NCI-H69 (cell line): ENCODE results near the gene LCT.
"Not testable (repeated sequence)": the region's sequence is repeated elsewhere in the genome, so short reads cannot be mapped to it uniquely, and the experiment has no call there.

Experiments used
- DNase-seq: peaks from one replicate; lab custom pipeline; 2025; lab: John Stamatoyannopoulos, UW

LCT gene

GRCh38 chr2:135831180-135831812, 5.7 kb downstream of the LCT start:
- no peak for DNase-seq

- peak; percentile 92 for DNase-seq
Observed at GRCh38 chr2:135829378-135830135, 7.4 kb downstream of the LCT start.

- no peak for DNase-seq
Observed at GRCh38 chr2:135826544-135826943, 10.4 kb downstream of the LCT start.

- peak; percentile 23 for DNase-seq
Observed at GRCh38 chr2:135825550-135826176, 11.3 kb downstream of the LCT start.

GRCh38 chr2:135825131-135825530, 11.9 kb downstream of the LCT start:
- DNase-seq = no peak

- DNase-seq = no peak
Observed at GRCh38 chr2:135822855-135823254, 14.1 kb downstream of the LCT start.

GRCh38 chr2:135821190-135821589, 15.8 kb downstream of the LCT start:
- DNase-seq = no peak

GRCh38 chr2:135820003-135820618, 16.9 kb downstream of the LCT start:
- no peak for DNase-seq

- peak; percentile 47 for DNase-seq
Observed at GRCh38 chr2:135818937-135819610, 17.9 kb downstream of the LCT start.

- DNase-seq = no peak
Observed at GRCh38 chr2:135817951-135818350, 19.0 kb downstream of the LCT start.

- DNase-seq = no peak
Observed at GRCh38 chr2:135817466-135817865, 19.5 kb downstream of the LCT start.

GRCh38 chr2:135815269-135815668, 21.7 kb downstream of the LCT start:
- no peak for DNase-seq

- no peak for DNase-seq
Observed at GRCh38 chr2:135812907-135813511, 24.0 kb downstream of the LCT start.

- DNase-seq = not testable (repeated sequence)
Observed at GRCh38 chr2:135807874-135808273, 29.1 kb downstream of the LCT start.

GRCh38 chr2:135803278-135803677, 33.7 kb downstream of the LCT start:
- no peak for DNase-seq

- no peak for DNase-seq
Observed at GRCh38 chr2:135802350-135802749, 34.6 kb downstream of the LCT start.

GRCh38 chr2:135800513-135801460, 36.2 kb downstream of the LCT start:
- DNase-seq = no peak

GRCh38 chr2:135799738-135800137, 37.2 kb downstream of the LCT start:
- no peak for DNase-seq

GRCh38 chr2:135798762-135799161, 38.2 kb downstream of the LCT start:
- no peak for DNase-seq

- no peak for DNase-seq
Observed at GRCh38 chr2:135798275-135798705, 38.7 kb downstream of the LCT start.
